ENCODE results near the gene UBAP2L. TPM values are rescaled to one million over a fixed set of nuclear protein-coding genes. Genes with fewer than 3 reads are reported as not detected.
"Not testable (repeated sequence)": the region's sequence is repeated elsewhere in the genome, so short reads cannot be mapped to it uniquely, and the experiment has no call there.

Gene UBAP2L
- total RNA-seq, 1 donor from 2014 or later, result 111 TPM

DNA sequence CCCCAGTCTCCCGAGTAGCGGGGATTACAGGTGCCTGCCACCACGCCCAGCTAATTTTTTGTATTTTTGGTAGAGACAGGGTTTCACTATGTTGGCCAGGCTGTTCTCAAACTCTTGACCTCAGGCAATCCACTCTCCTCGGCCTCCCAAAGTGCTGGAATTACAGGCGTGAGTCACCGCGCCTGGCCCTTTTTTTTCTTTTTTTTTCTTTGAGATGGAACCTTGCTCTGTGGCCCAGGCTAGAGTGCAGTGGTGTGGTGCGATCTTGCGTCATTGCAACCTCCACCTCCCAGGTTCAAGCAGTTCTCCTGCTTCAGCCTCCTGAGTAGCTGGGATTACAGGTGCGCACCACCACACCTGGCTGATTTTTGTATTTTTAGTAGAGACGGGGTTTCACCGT lies 12.4 kb downstream of the UBAP2L start:
- intact Hi-C loops (cut with DNase I), result not testable (repeated sequence)

DNA sequence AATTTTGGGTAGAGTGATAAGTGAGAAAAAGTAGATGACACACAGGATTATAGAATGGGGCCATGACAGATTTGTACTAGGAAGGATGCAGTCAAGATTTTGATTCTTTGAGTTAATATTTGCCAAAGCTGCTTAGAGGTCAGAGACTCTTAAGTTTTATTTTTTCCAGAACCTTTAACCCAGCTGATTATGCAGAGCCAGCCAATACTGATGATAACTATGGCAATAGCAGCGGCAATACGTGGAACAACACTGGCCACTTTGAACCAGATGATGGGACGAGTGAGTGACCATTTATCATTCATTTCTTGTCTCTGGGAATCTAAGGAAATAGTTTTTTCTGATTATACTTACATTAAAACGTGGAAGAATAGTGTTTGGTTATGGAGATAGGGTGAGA lies 16.1 kb downstream of the UBAP2L start:
- intact Hi-C loops (cut with DNase I), result no loop called here
- DNase-seq (ENCODE audit: low spot score), result no peak

More for the DNA sequence above, 12.4 kb downstream of the UBAP2L start:
- not testable (repeated sequence) for DNase-seq (ENCODE audit: low spot score)

DNA sequence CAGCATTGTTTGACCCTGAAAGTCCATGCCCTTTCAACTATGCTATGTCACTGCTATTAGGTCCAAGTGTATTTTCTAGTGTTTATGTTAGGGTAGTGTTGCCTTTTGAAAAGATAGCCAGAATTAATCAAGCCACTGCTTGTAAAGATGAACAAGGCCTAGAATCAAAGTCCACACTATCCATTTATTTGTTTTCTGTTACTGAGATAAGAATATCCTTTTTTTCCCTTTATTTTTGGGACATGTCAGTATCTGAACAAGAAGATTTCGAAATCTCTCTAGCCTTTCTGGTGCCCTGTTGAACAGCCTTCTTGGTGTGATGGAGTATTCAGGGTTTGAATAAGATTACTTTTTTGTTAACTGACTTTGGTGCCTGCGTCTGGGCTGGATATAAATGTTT lies 16.7 kb downstream of the UBAP2L start:
- DNase-seq (ENCODE audit: low spot score), result no peak
- intact Hi-C loops (cut with DNase I), result no loop called here

DNA sequence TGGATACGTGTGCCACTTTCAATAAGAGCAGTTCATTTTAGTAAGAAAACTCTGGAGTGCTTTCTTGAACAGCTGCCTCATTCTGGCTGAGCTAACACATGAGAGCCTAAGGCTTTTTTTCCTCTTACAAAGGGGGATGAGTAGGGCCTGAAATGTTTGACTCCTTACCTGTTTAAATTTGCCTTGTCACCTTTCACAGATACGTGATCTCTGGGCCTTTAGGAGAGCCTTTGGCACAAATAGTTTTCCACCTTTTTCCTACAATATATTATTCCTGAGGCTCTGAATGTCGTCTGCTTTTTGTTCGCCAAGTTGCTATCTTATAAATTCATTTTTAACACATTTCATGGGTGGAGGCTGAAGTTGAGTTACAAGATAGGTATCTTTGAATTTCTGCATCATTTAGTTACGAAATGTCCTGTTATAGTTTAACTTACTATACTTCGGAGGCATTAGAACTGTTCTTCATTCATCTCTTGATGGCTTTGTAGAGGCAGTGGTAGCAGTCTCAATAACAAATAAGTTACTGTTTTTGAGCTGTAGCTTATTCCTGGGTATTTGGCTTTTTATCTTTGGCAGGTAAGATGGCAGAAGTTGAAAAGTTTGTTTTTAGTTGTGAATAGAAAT lies 17.2 kb downstream of the UBAP2L start:
- intact Hi-C loops (cut with DNase I), result no loop called here
- no peak for DNase-seq (ENCODE audit: low spot score)

DNA sequence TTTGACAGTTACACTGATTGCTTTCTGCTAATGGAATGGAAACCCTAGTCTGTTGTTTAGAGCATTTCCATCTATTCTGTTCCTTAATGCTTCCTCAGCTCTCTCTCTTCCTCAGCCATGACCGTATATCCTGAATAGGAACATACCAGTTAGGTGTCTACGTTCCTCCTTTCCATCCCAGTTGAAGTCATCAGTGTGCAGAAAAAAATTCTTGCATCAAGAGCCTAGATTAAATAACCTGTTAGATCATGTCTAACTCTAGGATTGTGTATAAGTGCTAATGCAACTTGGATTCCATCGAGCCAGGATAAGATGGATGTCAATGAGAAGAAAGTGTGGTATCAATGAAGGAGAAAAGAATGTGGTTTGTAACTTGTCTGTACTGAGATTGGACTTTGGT lies 18.7 kb downstream of the UBAP2L start:
- no peak for DNase-seq (ENCODE audit: low spot score)
- intact Hi-C loops (cut with DNase I), result no loop called here

DNA sequence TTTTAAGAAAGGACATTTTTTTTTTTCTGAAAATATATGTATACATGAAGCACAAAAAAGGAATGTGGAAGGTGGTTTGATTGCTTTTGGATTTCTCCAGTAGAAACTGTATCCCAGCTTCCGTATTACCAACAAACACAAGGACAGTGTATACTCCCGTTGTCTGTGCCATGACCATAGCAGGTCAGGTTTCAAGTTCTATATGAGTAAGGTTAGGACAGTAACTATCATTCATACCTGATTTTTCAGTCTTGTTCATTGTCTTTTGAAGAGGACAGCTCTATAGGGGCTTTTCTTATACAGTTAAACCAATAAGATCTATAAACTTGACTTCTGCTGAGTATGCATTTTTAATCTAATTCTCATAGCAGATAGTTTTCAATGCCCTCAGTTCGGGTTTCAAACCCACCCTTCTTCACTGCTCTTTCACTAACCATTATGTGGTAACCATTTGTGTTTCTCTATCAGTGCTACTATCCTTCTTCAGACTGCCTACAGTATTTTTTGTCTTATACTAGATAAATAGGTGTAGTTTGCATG lies 19.6 kb downstream of the UBAP2L start:
- intact Hi-C loops (cut with DNase I), result no loop called here
- no peak for DNase-seq (ENCODE audit: low spot score)

DNA sequence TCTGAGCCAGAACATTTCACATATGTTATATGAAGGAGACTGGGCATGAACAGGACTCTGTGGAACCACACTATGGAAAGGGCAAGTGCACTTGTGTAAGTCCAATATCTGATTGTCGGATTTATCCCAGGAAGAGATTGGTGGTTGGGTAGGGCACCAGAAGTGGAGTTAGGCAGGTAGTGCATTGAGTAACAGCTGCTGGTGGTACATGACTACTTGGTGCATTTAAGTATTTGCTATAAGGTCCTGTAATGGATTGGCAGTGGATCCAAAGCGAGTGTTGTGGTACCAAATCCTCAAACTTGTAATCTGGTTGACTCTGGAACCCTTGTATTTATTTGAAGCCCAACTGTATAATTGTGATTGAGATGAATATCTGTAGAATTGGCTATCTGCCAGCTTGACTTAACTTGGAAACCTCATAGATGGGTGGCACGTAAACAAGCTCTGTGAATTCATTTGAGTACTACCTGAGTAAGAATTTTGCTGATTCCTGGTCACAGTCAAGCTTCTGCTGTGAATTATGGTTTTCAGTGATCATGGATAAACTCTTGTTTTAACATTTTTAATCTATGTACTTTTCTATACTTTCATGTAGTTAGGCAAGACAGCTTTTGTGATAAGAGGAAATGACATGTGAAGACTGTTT lies 21.1 kb downstream of the UBAP2L start:
- no peak for DNase-seq (ENCODE audit: low spot score)
- intact Hi-C loops (cut with DNase I), result no loop called here

DNA sequence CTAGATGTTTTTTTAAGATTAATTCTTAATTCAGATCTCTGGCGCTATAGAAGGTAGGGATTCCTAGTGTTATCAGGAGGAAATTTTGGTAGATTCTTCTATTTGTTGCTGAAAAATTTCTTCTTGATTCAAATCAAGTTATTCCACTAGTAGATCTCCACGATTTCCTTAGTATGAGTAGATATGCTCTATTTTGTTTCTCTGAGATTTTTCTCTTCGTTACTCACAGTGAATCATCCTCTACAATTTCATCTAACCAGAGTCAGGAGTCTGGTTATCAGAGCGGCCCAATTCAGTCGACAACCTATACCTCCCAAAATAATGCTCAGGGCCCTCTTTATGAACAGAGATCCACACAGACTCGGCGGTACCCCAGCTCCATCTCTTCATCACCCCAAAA lies 32.9 kb downstream of the UBAP2L start:
- intact Hi-C loops (cut with DNase I), result no loop called here
- no peak for DNase-seq (ENCODE audit: low spot score)

DNA sequence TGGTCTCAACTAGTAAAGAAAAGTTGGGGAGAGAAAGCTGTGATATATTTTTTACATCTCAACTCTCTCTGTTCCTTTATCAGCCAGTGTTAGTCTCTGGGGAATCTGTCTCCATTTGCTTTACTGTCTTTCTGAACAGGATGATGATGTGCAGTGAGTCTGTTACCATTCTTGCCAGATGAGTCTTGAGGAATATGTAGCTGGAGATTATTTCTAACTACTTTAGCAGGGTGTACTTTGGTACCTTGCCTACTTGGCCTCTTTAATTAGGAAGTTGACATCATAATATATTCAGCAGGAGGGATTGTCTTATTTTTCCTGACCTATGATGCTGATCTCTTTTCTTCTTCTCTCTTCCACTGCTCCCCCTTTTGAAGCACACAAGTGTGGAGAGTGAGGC lies 35.9 kb downstream of the UBAP2L start:
- DNase-seq (ENCODE audit: low spot score), result no peak
- intact Hi-C loops (cut with DNase I), result no loop called here

DNA sequence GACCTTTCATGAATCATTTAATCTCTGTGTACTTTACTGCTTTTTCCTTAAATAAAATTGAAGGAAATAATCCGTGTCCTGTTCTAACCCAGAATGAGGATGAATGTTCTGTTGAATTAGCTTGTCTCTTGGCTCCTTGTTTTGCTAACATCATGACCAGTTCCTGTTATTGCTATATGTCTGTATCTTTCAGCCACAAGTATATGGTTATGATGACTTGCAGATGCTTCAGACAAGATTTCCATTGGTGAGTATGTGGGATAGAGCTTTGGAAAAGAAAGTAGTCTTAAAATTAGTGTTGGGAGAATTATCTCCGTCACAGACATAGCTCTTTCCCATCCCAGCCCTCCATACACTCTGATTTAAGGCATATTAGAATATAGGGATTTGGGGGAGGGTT lies 38.0 kb downstream of the UBAP2L start:
- DNase-seq (ENCODE audit: low spot score), result no peak
- intact Hi-C loops (cut with DNase I), result no loop called here

DNA sequence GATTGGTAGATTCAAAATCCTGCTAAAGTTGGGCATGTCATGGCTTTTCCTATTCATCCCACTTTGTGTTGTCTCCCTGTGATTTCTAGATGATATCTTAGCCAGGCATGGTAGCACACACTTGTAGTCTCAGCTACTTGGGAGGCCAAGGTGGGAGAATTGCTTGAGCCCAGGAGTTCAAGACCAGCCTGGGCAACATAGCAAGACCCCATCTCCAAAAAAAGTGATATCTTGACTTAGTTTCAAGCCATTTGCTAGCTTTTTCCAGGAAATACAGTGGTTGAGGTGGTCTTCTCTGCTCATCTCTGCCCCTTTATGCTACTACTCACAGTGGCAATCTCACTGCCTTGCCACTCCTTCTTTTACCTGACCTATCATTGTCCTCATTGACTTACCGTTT lies 39.4 kb downstream of the UBAP2L start:
- intact Hi-C loops (cut with DNase I), result no loop called here

DNA sequence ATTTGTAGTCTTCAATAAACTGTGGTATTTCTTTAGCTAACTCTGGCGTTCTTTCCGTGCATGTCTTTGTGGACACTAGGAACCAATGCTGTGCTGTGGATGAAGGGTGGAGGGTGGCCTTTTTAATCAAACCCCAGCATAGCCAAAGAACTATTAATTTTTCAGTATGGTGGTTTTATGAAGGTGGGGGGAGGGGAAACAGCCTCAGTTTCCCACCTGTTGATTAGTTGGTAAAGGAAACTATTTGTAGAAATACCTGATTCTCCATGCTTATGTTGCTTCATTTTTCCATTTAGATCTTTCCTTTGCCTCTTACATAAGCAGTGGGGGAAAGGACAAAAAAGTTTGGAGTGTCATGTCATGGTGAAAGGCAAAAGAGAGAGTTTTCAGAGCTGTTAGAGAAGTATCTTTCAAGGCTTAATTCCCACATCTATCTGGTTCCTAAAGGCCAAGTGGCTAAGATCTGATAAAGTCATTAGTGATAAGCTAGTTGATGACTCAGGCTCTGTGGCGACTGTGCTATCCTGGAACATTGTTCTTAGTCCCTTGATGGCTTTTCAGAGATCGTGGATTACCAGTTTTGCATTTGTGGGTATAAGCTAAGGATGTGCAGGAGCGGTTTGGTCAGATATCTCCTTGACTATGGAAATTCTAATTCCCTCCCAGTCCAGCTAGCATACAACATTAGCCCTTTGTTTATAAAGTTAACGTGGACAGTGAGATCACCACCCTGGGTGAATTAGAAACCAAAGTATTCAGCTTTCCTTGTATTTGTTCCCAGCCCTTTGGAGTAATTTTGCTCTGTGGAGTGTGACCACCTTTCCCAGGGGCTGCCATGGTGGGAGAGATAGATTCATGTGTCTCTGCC lies 42.9 kb downstream of the UBAP2L start:
- DNase-seq (ENCODE audit: low spot score), result no peak
- intact Hi-C loops (cut with DNase I), result no loop called here

More for the DNA sequence above, 39.4 kb downstream of the UBAP2L start:
- no peak for DNase-seq (ENCODE audit: low spot score)

DNA sequence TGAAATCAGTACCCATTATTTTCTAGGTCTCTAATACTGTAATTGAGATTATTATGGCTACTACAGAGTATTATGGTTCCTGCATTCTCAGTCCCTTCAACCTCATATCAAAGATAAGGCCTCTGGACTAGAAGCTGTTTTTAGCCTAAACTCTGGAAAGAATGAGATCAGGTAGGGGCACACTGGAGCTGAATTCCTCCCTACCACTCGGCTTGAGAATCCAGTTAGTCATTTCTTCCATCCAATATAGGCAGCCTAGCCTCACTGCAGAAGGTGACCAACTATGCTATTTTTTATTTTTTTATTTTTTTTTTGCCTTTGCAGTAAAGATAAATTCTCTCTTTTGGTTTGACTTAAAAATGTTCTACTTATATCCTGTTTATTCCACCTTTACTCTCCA lies 43.7 kb downstream of the UBAP2L start:
- DNase-seq (ENCODE audit: low spot score), result no peak
- intact Hi-C loops (cut with DNase I), result no loop called here

DNA sequence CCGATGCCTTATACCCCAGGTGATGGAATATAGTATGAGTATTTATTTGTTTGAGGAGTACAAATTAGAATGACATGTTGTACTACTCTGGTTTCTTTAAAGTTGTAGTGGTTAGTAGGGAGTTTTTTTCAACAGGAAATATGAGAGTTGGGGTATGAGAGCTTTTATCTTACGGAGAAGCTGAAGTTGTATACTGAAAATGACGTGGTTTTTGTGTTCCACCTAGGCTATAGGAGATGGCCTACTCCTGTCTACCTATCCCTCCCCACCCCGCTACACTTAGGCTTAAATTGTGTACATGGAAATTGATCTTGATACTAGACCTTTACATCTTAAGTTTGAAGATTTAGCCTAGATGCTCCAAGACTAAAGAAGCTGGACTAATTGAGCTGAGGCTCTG lies 44.8 kb downstream of the UBAP2L start:
- no peak for DNase-seq (ENCODE audit: low spot score)
- intact Hi-C loops (cut with DNase I), result no loop called here

DNA sequence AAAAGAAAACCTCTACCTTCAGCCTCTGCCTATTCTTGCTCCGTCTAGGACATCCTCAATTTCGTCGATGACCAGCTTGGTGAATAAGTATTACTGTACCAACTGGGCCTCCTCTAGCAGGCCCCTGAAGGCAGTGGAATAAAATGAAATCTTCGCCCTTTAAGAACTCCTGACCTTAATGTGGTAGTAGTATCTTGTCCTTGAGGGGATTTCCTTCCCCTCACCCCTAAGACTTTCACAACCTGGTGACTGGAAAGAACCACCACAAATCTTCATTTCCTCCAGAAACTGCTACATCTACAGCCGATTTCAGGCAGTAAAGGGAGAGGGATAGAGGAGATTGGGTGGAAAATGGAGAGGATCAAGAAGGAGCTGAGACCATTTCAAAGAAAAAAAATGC lies 50.1 kb downstream of the UBAP2L start:
- intact Hi-C loops (cut with DNase I), result loop anchor here (5.0 to 10.0 kb wide), 2 partner anchors 49 to 276 kb away; partner anchors contain the start of genes RPS27 and UBAP2L
- DNase-seq (ENCODE audit: low spot score), result no peak

DNA sequence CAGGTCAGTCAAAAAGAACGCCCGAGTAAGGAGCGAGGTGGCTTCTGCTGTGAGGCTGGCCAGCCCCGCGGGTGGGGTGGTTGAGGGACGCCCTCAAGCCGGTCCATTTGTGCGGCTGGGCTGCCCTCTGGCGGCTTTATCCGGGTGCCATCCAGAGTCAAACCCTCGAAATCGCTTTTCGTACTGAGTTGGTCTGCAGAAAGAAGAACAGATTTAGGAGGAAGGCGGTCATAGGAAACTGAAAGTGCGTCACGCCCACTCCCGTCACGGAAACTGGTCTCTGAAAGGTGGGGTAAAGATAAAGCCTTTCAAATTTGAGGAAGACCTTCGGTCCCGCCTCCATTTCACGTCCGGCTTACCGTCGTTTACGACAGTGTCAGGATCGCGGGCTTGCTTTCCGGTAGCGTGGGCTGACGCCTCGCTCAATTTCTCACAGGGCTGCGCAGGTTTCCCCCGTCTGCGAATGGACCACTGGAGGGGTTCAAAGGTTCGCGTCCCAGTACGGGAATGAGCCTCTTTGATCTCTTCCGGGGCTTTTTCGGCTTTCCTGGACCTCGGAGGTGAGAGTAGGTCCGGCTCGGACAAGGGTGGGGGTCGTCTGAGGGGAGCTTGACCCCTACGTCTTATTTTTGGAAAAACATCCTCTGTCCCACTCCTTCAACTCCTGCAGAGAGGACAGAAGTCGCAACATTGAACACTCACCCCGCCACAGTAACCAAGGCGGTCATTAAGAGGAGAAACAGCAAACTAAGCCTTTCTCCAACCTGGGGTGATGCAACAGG lies 51.7 kb downstream of the UBAP2L start, which contains the start of gene HAX1:
Gene HAX1 (plus strand): TSS at position 413 of the 782 bp plus-strand sequence. CDS start 95 bp downstream, at position 508.
- DNase-seq (ENCODE audit: low spot score), result peak; percentile 97
- intact Hi-C loops (cut with DNase I), result loop anchor here (1.0 to 10.0 kb wide), 5 partner anchors 50 to 278 kb away; partner anchors contain the start of genes RPS27 and UBAP2L

DNA sequence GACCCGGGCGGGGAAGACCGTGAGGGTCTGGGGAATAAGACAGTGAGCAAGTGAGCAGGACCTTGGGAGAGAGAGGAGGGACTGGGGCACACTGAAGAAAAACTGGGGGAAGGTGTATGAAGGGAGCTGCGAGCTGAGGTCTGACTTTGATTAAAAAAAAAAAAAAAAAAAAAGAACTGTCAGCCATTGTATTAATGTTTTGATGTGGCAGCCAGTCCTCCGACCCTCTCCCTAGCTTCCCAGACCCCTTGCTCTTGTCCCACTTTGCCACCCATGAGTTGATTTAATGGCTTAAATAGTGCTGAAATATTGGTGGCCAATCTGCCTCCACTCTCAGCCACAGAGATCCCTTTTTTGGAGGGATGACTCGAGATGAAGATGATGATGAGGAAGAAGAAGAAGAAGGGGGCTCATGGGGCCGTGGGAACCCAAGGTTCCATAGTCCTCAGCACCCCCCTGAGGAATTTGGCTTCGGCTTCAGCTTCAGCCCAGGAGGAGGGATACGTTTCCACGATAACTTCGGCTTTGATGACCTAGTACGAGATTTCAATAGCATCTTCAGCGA lies 52.3 kb downstream of the UBAP2L start:
- no peak for DNase-seq (ENCODE audit: low spot score)
- intact Hi-C loops (cut with DNase I), result loop anchor here (1.0 to 10.0 kb wide), 5 partner anchors 51 to 278 kb away; partner anchors contain the start of genes RPS27 and UBAP2L

DNA sequence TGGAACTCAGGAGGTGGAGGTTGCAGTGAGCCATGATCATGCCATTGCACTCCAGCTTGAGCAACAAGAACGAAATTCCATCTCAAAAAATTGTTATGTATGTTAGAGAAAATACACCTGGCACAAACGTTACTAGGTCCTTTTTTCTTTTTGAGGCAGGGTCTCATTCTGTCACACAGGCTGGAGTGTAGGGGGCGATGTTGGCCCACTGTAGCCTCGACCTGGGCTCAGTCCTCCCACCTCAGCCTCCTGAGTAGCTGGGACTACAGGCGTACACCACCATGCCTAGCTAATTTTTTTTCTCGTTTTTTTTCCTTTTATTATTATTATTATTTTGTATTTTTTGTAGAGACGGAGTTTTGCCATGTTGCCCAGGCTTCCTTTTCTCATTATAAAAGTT lies 56.0 kb downstream of the UBAP2L start:
- intact Hi-C loops (cut with DNase I), result loop anchor here (10.0 kb wide), 1 partner anchor 282 kb away; the partner anchor contains the start of gene RPS27

DNA sequence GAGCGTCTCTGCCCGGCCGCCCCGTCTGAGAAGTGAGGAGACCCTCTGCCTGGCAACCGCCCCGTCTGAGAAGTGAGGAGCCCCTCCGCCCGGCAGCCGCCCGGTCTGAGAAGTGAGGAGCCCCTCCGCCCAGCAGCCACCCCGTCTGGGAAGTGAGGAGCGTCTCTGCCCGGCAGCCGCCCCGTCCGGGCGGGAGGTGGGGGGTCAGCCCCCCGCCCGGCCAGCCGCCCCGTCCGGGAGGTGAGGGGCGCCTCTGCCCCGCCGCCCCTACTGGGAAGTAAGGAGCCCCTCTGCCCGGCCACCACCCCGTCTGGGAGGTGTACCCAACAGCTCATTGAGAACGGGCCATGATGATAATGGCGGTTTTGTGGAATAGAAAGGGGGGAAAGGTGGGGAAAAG lies 66.8 kb downstream of the UBAP2L start:
- intact Hi-C loops (cut with DNase I); DNase-seq (ENCODE audit: low spot score): not testable (repeated sequence)

More for the DNA sequence above, 56.0 kb downstream of the UBAP2L start:
- no peak for DNase-seq (ENCODE audit: low spot score)
